ENCODE results near the gene RTP2.

The RTP2 gene

GRCh38 chr3:187746059-187746441 is 43.7 kb upstream of the RTP2 start:
- peak overlapping the region; percentile 86 for H2AFZ ChIP-seq (ENCODE audit: low read length)
- DNase-seq = no peak
- H3K9me3 ChIP-seq (replicated peaks; ENCODE audit: insufficient read depth, low read length) = no peaks in the 10 kb centered on the region
- H3K4me3 ChIP-seq (ENCODE audit: low read length) = peak overlapping the region; percentile 65
- peaks cover 23% of the 10 kb centered on the region for H3K27me3 ChIP-seq (replicated peaks; ENCODE audit: insufficient read depth, low read length)
- H3F3A ChIP-seq (ENCODE audit: insufficient read depth, low read length) = peaks cover 11% of the 10 kb centered on the region
- H3K36me3 ChIP-seq (replicated peaks; ENCODE audit: insufficient read depth, low read length) = no peaks in the 10 kb centered on the region
- H3K4me2 ChIP-seq (ENCODE audit: low read depth, low read length) = peak overlapping the region; percentile 92
- no peak overlapping the region for H3K9ac ChIP-seq (ENCODE audit: low read length)
- no peaks in the 10 kb centered on the region for H3K79me2 ChIP-seq (ENCODE audit: low read length)
- H3K9me2 ChIP-seq (replicated peaks; ENCODE audit: insufficient read depth, low read length) = no peaks in the 10 kb centered on the region
- TF ChIP-seq EZH2phosphoT487 (IDR thresholded peaks at IDR 0.05; ENCODE audit: low read length) = no peak
- TF ChIP-seq EZH2 (optimal IDR thresholded peaks at IDR 0.05; ENCODE audit: low read depth, low read length) = no peak
- TF ChIP-seq, protein P1, sequence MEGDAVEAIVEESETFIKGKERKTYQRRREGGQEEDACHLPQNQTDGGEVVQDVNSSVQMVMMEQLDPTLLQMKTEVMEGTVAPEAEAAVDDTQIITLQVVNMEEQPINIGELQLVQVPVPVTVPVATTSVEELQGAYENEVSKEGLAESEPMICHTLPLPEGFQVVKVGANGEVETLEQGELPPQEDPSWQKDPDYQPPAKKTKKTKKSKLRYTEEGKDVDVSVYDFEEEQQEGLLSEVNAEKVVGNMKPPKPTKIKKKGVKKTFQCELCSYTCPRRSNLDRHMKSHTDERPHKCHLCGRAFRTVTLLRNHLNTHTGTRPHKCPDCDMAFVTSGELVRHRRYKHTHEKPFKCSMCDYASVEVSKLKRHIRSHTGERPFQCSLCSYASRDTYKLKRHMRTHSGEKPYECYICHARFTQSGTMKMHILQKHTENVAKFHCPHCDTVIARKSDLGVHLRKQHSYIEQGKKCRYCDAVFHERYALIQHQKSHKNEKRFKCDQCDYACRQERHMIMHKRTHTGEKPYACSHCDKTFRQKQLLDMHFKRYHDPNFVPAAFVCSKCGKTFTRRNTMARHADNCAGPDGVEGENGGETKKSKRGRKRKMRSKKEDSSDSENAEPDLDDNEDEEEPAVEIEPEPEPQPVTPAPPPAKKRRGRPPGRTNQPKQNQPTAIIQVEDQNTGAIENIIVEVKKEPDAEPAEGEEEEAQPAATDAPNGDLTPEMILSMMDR (IDR thresholded peaks at IDR 0.05; ENCODE audit: low read length) = no peak
- no peak overlapping the region for H3K27ac ChIP-seq (ENCODE audit: low read length)
- H3K4me1 ChIP-seq (ENCODE audit: low read length) = peaks cover 3% of the 10 kb centered on the region; the same call in 1 of the 2 replicates
- no peaks in the 10 kb centered on the region for H4K20me1 ChIP-seq (ENCODE audit: insufficient read depth, low read length)

DNA sequence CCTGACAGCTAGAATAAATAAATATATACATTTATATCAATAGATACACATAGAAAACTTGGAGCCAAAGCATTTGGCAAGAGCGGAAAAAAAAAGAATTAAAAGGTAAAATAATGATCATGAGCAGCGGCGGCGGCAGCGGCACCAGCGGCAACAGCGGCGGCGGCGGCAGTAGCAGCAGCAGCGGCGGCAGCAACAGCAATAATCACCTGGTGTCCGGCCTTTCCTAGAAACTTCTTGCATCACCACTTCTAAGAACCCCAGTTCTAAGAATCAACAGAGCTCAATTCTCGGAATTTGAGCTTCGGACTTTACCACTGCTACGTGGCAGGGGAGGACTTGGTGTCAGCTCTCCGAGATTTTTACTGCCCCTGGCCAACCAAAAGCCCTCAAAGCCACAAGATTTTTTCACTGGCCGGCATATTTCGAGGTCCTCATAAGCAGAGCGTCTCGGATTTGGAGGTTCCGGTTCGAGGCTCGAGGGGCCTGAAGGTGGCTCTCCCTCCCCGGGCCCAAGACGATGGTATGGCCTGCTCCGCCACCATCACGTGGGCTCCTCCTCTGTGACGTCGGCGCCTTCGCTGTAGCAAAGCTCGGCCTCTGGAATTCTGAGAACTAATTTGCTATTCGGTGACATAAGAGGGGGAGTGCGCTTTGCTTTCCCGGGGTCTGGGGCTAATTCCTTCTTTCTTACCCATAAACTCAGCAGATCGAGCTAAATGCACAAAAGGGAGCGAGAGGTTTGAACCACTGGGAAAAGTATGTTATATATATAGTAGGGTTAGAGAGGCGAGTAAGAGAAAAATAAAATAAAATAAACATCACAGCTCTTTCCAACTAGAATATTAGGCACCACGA is 43.1 kb upstream of the RTP2 start, which contains the start of gene BCL6:
TSS of gene BCL6 (minus strand) at position 268 of the 858 bp plus-strand sequence. CDS start 11,775 bp downstream, outside the sequence.
- no peaks in the 10 kb centered on the region for H4K20me1 ChIP-seq (ENCODE audit: insufficient read depth, low read length)
- no peaks in the 10 kb centered on the region for H3K9me3 ChIP-seq (replicated peaks; ENCODE audit: insufficient read depth, low read length)
- no peaks in the 10 kb centered on the region for H3K36me3 ChIP-seq (replicated peaks; ENCODE audit: insufficient read depth, low read length)
- H3K27me3 ChIP-seq (replicated peaks; ENCODE audit: insufficient read depth, low read length) = peaks cover 23% of the 10 kb centered on the region
- peak within 1 kb of the TSS; percentile 65 for H3K4me3 ChIP-seq (ENCODE audit: low read length)
- DNase-seq = peak; percentile 99
- peaks cover 12% of the 10 kb centered on the region for H3F3A ChIP-seq (ENCODE audit: insufficient read depth, low read length)
- TF ChIP-seq, protein P1 (IDR thresholded peaks at IDR 0.05; ENCODE audit: low read length) = no peak; the same call in 1 of the 2 replicates
- TF ChIP-seq EZH2 (optimal IDR thresholded peaks at IDR 0.05; ENCODE audit: low read depth, low read length) (no peak), EZH2phosphoT487 (IDR thresholded peaks at IDR 0.05; ENCODE audit: low read length) (no peak)
- peaks cover 7% of the 10 kb centered on the region for H3K4me1 ChIP-seq (ENCODE audit: low read length)
- H3K27ac ChIP-seq (ENCODE audit: low read length) = peak within 1 kb of the TSS; percentile 76; the same call in 1 of the 2 replicates
- peak within 1 kb of the TSS; percentile 86 for H2AFZ ChIP-seq (ENCODE audit: low read length)
- no peaks in the 10 kb centered on the region for H3K9me2 ChIP-seq (replicated peaks; ENCODE audit: insufficient read depth, low read length)
- no peaks in the 10 kb centered on the region for H3K79me2 ChIP-seq (ENCODE audit: low read length)
- peak within 1 kb of the TSS; percentile 83 for H3K9ac ChIP-seq (ENCODE audit: low read length)
- peak within 1 kb of the TSS; percentile 92 for H3K4me2 ChIP-seq (ENCODE audit: low read depth, low read length)

DNA sequence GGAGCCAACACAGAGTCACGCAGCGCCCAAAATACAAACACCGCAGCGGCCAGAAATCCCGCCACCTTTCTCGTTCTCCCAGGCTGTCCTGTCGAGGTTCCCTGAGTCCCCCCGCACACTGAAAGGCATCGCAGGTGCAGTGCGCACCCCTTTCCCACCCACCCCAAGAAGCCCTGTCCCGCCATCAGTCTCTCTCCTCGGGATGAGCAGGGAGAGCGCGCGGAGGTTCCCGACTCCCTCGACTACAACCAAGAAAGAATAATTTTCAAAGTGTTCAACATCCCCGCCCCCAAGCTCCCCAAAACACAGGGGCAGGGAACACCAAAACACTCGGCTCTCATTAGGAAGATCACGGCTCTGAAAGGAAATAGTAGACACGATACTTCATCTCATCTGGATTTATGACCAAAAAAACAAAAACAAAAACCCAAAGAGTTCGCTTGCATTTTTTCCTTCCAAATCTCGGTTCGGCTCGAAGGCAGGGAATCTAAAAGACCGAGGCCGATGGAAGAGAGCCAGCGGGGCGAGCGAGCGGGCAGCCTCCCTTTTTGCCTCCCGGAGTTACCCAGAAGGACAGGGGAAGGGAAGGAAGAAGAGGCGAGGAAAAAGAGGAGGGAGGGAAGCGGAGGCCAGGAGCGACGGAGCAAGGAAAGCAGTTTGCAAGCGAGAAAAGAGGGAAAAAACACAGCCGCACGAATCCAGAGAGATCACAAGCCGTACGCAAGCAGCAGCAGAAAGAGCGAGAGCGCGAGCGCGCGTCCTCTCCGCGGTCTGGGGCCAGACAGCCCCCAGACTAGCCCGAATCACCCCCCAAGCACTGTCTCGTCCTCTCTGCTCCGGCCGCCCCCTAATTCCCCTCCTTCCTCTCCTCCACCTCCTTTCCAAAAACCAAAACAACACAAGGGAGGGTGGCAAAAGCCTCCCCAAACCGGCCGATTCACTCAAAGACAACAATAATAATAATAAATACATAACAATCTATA is 42.1 kb upstream of the RTP2 start:
- peak; percentile 31 for DNase-seq
- peak overlapping the region; percentile 92 for H3K4me2 ChIP-seq (ENCODE audit: low read depth, low read length)

More for the DNA sequence above, 42.1 kb upstream of the RTP2 start:
- H3K27me3 ChIP-seq (replicated peaks; ENCODE audit: insufficient read depth, low read length) = peaks cover 23% of the 10 kb centered on the region
- no peaks in the 10 kb centered on the region for H3K9me2 ChIP-seq (replicated peaks; ENCODE audit: insufficient read depth, low read length)
- peak overlapping the region; percentile 65 for H3K4me3 ChIP-seq (ENCODE audit: low read length)
- TF ChIP-seq EZH2 (optimal IDR thresholded peaks at IDR 0.05; ENCODE audit: low read depth, low read length) = no peak
- TF ChIP-seq, protein P1 (IDR thresholded peaks at IDR 0.05; ENCODE audit: low read length) = no peak
- TF ChIP-seq EZH2phosphoT487 (IDR thresholded peaks at IDR 0.05; ENCODE audit: low read length) = no peak
- H2AFZ ChIP-seq (ENCODE audit: low read length) = peak overlapping the region; percentile 86
- H3K4me1 ChIP-seq (ENCODE audit: low read length) = peaks cover 10% of the 10 kb centered on the region
- H3K79me2 ChIP-seq (ENCODE audit: low read length) = no peaks in the 10 kb centered on the region
- no peaks in the 10 kb centered on the region for H3K9me3 ChIP-seq (replicated peaks; ENCODE audit: insufficient read depth, low read length)
- peaks cover 18% of the 10 kb centered on the region for H3F3A ChIP-seq (ENCODE audit: insufficient read depth, low read length)
- peak overlapping the region; percentile 17; the same call in 1 of the 2 replicates for H3K9ac ChIP-seq (ENCODE audit: low read length)
- no peaks in the 10 kb centered on the region for H4K20me1 ChIP-seq (ENCODE audit: insufficient read depth, low read length)
- H3K36me3 ChIP-seq (replicated peaks; ENCODE audit: insufficient read depth, low read length) = no peaks in the 10 kb centered on the region
- no peak overlapping the region; the same call in 1 of the 2 replicates for H3K27ac ChIP-seq (ENCODE audit: low read length)

Measured in MM.1S (cell line).